ENCODE results near the gene KRT73.

KRT73 gene

DNA sequence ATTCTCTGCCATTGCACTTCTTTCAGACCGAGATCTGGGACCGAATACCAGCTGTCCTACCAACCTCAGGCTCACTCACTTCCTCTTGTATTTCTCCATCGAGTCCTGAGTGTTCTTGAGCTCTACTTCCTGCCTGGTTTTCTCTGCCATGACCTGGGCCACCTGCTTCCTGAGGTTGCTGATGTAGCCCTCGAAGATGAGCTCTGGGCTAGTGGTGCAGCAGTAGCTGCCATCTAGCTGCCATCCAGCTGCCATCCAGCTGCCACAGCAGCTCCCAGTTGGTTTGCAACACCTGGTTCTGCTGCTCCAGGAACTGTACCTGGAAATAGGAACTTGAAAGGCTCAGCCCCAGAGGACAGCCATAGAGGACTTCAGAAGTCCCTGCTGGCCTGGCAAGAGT lies 15.0 kb upstream of the KRT73 start:
- intact Hi-C loops (cut with DNase I; ENCODE audit: low total_unique reads), result no loop called here
- TF ChIP-seq, protein P1, sequence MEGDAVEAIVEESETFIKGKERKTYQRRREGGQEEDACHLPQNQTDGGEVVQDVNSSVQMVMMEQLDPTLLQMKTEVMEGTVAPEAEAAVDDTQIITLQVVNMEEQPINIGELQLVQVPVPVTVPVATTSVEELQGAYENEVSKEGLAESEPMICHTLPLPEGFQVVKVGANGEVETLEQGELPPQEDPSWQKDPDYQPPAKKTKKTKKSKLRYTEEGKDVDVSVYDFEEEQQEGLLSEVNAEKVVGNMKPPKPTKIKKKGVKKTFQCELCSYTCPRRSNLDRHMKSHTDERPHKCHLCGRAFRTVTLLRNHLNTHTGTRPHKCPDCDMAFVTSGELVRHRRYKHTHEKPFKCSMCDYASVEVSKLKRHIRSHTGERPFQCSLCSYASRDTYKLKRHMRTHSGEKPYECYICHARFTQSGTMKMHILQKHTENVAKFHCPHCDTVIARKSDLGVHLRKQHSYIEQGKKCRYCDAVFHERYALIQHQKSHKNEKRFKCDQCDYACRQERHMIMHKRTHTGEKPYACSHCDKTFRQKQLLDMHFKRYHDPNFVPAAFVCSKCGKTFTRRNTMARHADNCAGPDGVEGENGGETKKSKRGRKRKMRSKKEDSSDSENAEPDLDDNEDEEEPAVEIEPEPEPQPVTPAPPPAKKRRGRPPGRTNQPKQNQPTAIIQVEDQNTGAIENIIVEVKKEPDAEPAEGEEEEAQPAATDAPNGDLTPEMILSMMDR (IDR thresholded peaks at IDR 0.05), result no peak
- peaks cover 0 to 3% (median 0%) of the 10 kb centered on the region in 4 donors for H3K4me1 ChIP-seq
- no peak overlapping the region for H3K4me3 ChIP-seq
- no peak overlapping the region for H3K27ac ChIP-seq
- no peaks in the 10 kb centered on the region for H3K36me3 ChIP-seq
- peaks cover 0 to 14% of the 10 kb centered on the region in 2 donors for H3K27me3 ChIP-seq
- H3K9me3 ChIP-seq, result no peaks in the 10 kb centered on the region
- DNase-seq, result peak in 1 of 2 donors; percentile 15

DNA sequence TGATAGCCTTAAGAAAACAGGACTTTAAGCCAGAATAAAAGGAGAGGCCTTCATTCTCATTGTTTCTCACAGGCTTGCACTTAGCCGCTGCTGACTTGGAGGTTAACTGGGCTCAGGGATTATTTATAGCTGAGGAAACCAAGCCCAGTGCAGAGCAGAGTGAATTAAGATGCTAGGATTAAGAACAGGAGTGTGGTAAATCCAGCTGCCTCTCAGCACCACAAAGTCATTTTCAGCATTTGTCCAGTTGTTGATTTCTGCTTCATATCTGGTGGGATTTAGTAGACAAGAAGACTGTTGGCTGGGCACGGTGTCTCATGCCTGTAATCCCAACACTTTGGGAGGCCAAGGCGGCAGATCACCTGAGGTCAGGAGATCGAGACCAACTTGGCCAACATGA lies 14.3 kb upstream of the KRT73 start:
- Histone ChIP-seq H3K27me3 (peaks cover 0 to 14% of the 10 kb centered on the region in 2 donors), H3K36me3 (no peaks in the 10 kb centered on the region), H3K9me3 (no peaks in the 10 kb centered on the region), H3K4me1 (peaks cover 0 to 3% (median 0%) of the 10 kb centered on the region in 4 donors), H3K4me3 (no peak overlapping the region), H3K27ac (no peak overlapping the region)
- TF ChIP-seq, protein P1 (IDR thresholded peaks at IDR 0.05), result no peak
- peak in 1 of 2 donors; percentile 12 for DNase-seq
- intact Hi-C loops (cut with DNase I; ENCODE audit: low total_unique reads), result no loop called here

GRCh38 chr12:52631676-52632459 lies 13.5 kb upstream of the KRT73 start:
- DNase-seq, result peak in 1 of 2 donors; percentile 47
- TF ChIP-seq, protein P1 (IDR thresholded peaks at IDR 0.05), result no peak

DNA sequence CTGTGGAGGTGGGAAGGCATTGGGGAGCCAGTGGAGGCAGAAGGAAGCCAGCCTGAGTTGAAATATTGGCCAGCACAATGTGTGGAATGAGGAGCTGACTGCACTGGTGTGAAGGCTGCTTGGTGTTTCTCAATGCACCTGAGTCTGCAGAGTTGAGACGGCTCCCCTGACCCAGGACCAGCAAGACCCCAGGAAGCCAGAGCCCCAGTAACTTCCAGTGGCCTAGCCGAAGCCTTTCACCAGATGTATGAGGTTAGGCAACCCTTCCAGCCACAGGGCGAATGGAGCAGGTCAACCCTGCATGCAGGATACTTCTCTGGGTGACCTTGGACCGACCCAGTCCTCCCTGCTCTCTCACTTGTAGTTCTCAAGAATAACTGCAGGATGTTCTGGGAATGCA lies 12.9 kb upstream of the KRT73 start:
- no peak overlapping the region for H3K27ac ChIP-seq
- H3K27me3 ChIP-seq, result peaks cover 0 to 14% of the 10 kb centered on the region in 2 donors
- no peaks in the 10 kb centered on the region for H3K36me3 ChIP-seq
- H3K4me3 ChIP-seq, result no peak overlapping the region
- TF ChIP-seq, protein P1 (IDR thresholded peaks at IDR 0.05), result no peak
- DNase-seq, result peak in 1 of 2 donors; percentile 20
- peaks cover 0 to 3% (median 0%) of the 10 kb centered on the region in 4 donors for H3K4me1 ChIP-seq
- no peaks in the 10 kb centered on the region for H3K9me3 ChIP-seq
- intact Hi-C loops (cut with DNase I; ENCODE audit: low total_unique reads), result no loop called here

More at GRCh38 chr12:52631676-52632459, 13.5 kb upstream of the KRT73 start:
- Histone ChIP-seq H3K9me3 (no peaks in the 10 kb centered on the region), H3K27me3 (peaks cover 0 to 14% of the 10 kb centered on the region in 2 donors), H3K4me1 (peaks cover 0 to 3% (median 0%) of the 10 kb centered on the region in 4 donors), H3K36me3 (no peaks in the 10 kb centered on the region), H3K27ac (no peak overlapping the region), H3K4me3 (no peak overlapping the region)
- intact Hi-C loops (cut with DNase I; ENCODE audit: low total_unique reads), result no loop called here

DNA sequence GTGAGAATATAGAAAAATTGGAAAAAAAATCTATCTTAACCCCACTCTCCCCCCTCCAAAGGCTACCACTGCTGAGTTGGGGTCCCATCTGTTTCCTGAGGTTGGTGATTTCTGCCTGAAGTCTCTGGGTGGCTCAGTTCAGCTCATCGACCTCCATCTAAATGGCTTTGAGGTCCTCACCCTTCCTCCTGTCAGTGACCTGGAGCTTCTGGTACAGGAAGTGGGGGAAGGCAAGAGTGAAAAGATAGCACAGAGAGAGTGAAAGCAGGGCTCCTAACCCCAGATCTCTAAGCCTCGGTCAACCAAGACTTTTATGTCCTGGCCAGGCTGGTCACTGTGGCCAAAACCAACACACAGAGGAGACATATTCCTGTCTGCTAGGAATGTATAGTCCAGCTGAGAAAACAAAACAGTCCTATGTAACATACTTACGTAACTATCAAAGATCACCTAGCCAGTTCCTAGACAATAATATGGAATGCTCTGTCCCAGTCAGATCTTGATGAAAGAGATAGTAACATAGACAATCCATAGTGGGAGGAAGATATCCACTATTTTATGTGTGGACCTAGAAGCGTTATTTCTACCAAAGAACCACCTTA lies 12.3 kb upstream of the KRT73 start:
- Histone ChIP-seq H3K9me3 (no peaks in the 10 kb centered on the region), H3K4me3 (no peak overlapping the region), H3K4me1 (peaks cover 0 to 3% (median 0%) of the 10 kb centered on the region in 4 donors), H3K36me3 (no peaks in the 10 kb centered on the region), H3K27me3 (peaks cover 0 to 14% of the 10 kb centered on the region in 2 donors), H3K27ac (no peak overlapping the region)
- intact Hi-C loops (cut with DNase I; ENCODE audit: low total_unique reads), result no loop called here
- peak in 1 of 2 donors; percentile 1 for DNase-seq
- TF ChIP-seq, protein P1 (IDR thresholded peaks at IDR 0.05), result no peak
